CD14-positive monocyte (primary cell): ENCODE data around the gene ZNF221. TPM values are rescaled to one million over a fixed set of nuclear protein-coding genes. Genes with fewer than 3 reads are reported as not detected.

ENCODE experiments used
- DNase-seq, 3 donors: peaks; one replicate each; pipeline ENCODE4 v3.0.0-alpha.2; 2011 to 2022
- H2AFZ ChIP-seq: 2 replicates; pipeline ENCODE4 v1.6.0; 2012; ENCODE audit warnings: mild to moderate bottlenecking, low read depth, low read length, inconsistent platforms; ENCODE audit not compliant: insufficient read depth, poor library complexity, severe bottlenecking
- H3K27ac ChIP-seq, 2 donors: 1 replicate in 1 of 2; 2 replicates in 1 of 2; pipeline ENCODE4 v1.5.1; 2012 to 2013; ENCODE audit warnings: low read length in 2 of 2, control low read depth in 1 of 2, inconsistent platforms in 1 of 2, low read depth in 1 of 2, mild to moderate bottlenecking in 1 of 2
- H3K27me3 ChIP-seq, 2 donors: one replicate each; pipeline versions ENCODE4 v1.6.0 to v1.6.1; 2011 to 2013; ENCODE audit warnings: low read length in 2 of 2; ENCODE audit not compliant: control insufficient read depth in 2 of 2, insufficient read depth in 2 of 2
- H3K36me3 ChIP-seq, 2 donors: replicated peaks in 1 of 2; 1 replicate in 1 of 2; 2 replicates in 1 of 2; pipeline versions ENCODE4 v1.5.1 to v1.6.1; 2012 to 2013; ENCODE audit warnings: low read length in 2 of 2, control low read depth in 1 of 2, inconsistent platforms in 1 of 2, mild to moderate bottlenecking in 1 of 2; ENCODE audit not compliant: insufficient read depth in 2 of 2, control insufficient read depth in 1 of 2
- H3K4me1 ChIP-seq, 2 donors: 1 replicate in 1 of 2; 2 replicates in 1 of 2; pipeline versions ENCODE4 v1.5.1 to v1.6.1; 2012 to 2013; ENCODE audit warnings: low read length in 2 of 2, control low read depth in 1 of 2, inconsistent platforms in 1 of 2, mild to moderate bottlenecking in 1 of 2, moderate library complexity in 1 of 2; ENCODE audit not compliant: insufficient read depth in 2 of 2, control insufficient read depth in 1 of 2
- H3K4me2 ChIP-seq: replicated peaks from 2 replicates; pipeline ENCODE3; 2012; ENCODE audit warnings: low read length, moderate library complexity, mild to moderate bottlenecking; ENCODE audit not compliant: poor library complexity, severe bottlenecking; ENCODE audit errors: extremely low read depth
- H3K4me3 ChIP-seq, 3 experiments: fragments of 200-600 bp in 1 of 3; sonication (generic) in 1 of 3; replicated peaks in 1 of 3; 1 replicate in 2 of 3; 2 replicates in 1 of 3; pipeline ENCODE4 v1.5.1; 2011 to 2013; ENCODE audit warnings: low read length in 3 of 3, mild to moderate bottlenecking in 3 of 3, control low read depth in 2 of 3, low read depth in 2 of 3, inconsistent platforms in 1 of 3, moderate library complexity in 1 of 3
- H3K79me2 ChIP-seq: 2 replicates; pipeline ENCODE4 v1.6.0; 2012; ENCODE audit warnings: mild to moderate bottlenecking, control low read depth, inconsistent platforms, low read length, moderate library complexity; ENCODE audit not compliant: insufficient read depth
- H3K9ac ChIP-seq: 2 replicates; pipeline ENCODE4 v1.6.0; 2017; ENCODE audit warnings: low read length, mild to moderate bottlenecking; ENCODE audit not compliant: insufficient read depth, poor library complexity, severe bottlenecking
- H3K9me3 ChIP-seq, 2 donors: replicated peaks in 1 of 2; 1 replicate in 1 of 2; 2 replicates in 1 of 2; pipeline versions ENCODE4 v1.5.1 to v1.6.1; 2012 to 2013; ENCODE audit warnings: low read length in 2 of 2, control low read depth in 1 of 2; ENCODE audit not compliant: control insufficient read depth in 1 of 2, insufficient read depth in 1 of 2
- H4K20me1 ChIP-seq: 2 replicates; pipeline ENCODE4 v1.6.0; 2012; ENCODE audit warnings: mild to moderate bottlenecking, low read length, control low read depth, moderate library complexity; ENCODE audit not compliant: insufficient read depth
- H3K27ac Mint-ChIP-seq, 7 donors: one replicate each; pipeline ENCODE4 v1.8.0; 2020; ENCODE audit warnings: mild to moderate bottlenecking in 7 of 7, mixed read lengths in 7 of 7, moderate library complexity in 6 of 7, inconsistent platforms in 2 of 7
- H3K27me3 Mint-ChIP-seq, 3 donors: one replicate each; pipeline ENCODE4 v1.8.0; 2021 to 2022; ENCODE audit warnings: low read depth in 3 of 3, mild to moderate bottlenecking in 3 of 3, mixed read lengths in 3 of 3, moderate library complexity in 3 of 3, inconsistent platforms in 1 of 3
- H3K36me3 Mint-ChIP-seq, 2 donors: one replicate each; pipeline ENCODE4 v1.8.0; 2020; ENCODE audit warnings: mixed read lengths in 2 of 2, inconsistent platforms in 1 of 2, mild to moderate bottlenecking in 1 of 2
- H3K4me1 Mint-ChIP-seq: one replicate; pipeline ENCODE4 v1.8.0; 2020; ENCODE audit warnings: mild to moderate bottlenecking, mixed read lengths
- H3K4me3 Mint-ChIP-seq, 2 donors: one replicate each; pipeline ENCODE4 v1.8.0; 2020; ENCODE audit warnings: mild to moderate bottlenecking in 2 of 2, mixed read lengths in 2 of 2, moderate library complexity in 1 of 2
- H3K9me3 Mint-ChIP-seq, 7 donors: one replicate each; pipeline ENCODE4 v1.8.0; 2020 to 2022; ENCODE audit warnings: mixed read lengths in 7 of 7, mild to moderate bottlenecking in 6 of 7, moderate library complexity in 6 of 7, inconsistent platforms in 2 of 7
- WGBS: methylation state at CpG from one replicate; pipeline ENCODE4 v1.1.5; 2013; ENCODE audit warnings: missing lambda C conversion rate; ENCODE audit not compliant: insufficient coverage; 5-methylcytosine and 5-hydroxymethylcytosine counted together
- intact Hi-C, 2 donors: fragments of 100-400 bp; cut with micrococcal nuclease; formaldehyde crosslinking; loops; one replicate each; pipeline versions ENCODE4 v1.15.0 to v1.15.1; 2023
- polyA plus RNA-seq, 3 donors: library from polyadenylated mRNA; depleted of rRNA in 1 of 3; unstranded in 2 of 3; stranded (reverse) in 1 of 3; fragments of 300-500 nt in 2 of 3; fragments of >200 nt in 1 of 3; fragmentation: Illumina TruSeq in 2 of 3; gene quantifications; 1 replicate in 2 of 3; 2 replicates in 1 of 3; pipeline ENCODE4 v1.2.3, GENCODE V29; 2012 to 2021
- TF ChIP-seq, protein P1 (sequence below): fragments of 200-600 bp; IDR thresholded peaks from one replicate; pipeline ENCODE4 v1.8.0; 2022; ENCODE audit warnings: antibody characterized with exemption, mild to moderate bottlenecking

Gene ZNF221
- polyA plus RNA-seq, 3 donors: 0.13 to 0.29 TPM; not detected in 1

DNA sequence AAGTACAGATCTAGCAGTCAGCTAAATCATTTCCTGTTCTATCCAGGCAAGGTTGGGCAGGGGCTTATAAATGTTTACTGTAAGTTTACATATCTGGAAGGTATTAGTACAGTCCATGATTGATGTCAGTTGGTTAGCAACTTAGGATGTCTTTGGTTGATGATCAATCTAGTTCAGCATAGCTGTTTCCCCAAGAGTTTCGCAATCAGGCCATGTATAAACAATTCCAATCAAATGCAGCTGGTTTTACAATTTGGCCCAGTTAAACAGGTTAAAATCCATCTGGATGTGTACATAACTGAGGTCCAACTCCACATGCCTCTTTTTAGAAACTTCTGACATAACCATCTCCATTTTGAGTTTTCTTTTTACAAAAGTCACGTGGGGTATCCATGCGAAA, 6.9 kb downstream of the ZNF221 start:
- Histone ChIP-seq H3K27ac (no peak overlapping the region), H3K36me3 (no peaks in the 10 kb centered on the region), H2AFZ (no peak overlapping the region), H3K4me1 (no peaks in the 10 kb centered on the region), H4K20me1 (no peaks in the 10 kb centered on the region), H3K9me3 (peaks cover 43 to 93% of the 10 kb centered on the region in 2 donors), H3K4me2 (no peak overlapping the region), H3K4me3 (no peak overlapping the region), H3K79me2 (no peaks in the 10 kb centered on the region), H3K27me3 (no peaks in the 10 kb centered on the region), H3K9ac (no peak overlapping the region)
- TF ChIP-seq, protein P1, sequence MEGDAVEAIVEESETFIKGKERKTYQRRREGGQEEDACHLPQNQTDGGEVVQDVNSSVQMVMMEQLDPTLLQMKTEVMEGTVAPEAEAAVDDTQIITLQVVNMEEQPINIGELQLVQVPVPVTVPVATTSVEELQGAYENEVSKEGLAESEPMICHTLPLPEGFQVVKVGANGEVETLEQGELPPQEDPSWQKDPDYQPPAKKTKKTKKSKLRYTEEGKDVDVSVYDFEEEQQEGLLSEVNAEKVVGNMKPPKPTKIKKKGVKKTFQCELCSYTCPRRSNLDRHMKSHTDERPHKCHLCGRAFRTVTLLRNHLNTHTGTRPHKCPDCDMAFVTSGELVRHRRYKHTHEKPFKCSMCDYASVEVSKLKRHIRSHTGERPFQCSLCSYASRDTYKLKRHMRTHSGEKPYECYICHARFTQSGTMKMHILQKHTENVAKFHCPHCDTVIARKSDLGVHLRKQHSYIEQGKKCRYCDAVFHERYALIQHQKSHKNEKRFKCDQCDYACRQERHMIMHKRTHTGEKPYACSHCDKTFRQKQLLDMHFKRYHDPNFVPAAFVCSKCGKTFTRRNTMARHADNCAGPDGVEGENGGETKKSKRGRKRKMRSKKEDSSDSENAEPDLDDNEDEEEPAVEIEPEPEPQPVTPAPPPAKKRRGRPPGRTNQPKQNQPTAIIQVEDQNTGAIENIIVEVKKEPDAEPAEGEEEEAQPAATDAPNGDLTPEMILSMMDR: no peak
- peaks cover 0 to 8% of the 10 kb centered on the region in 2 donors for H3K36me3 Mint-ChIP-seq
- no peaks in the 10 kb centered on the region for H3K27me3 Mint-ChIP-seq
- H3K4me3 Mint-ChIP-seq: no peak overlapping the region
- DNase-seq: no peak
- no peak overlapping the region for H3K27ac Mint-ChIP-seq
- no peaks in the 10 kb centered on the region for H3K4me1 Mint-ChIP-seq
- WGBS: 100% methylated on average over 3 of the region's 3 CpGs
- peaks cover 38 to 86% (median 62%) of the 10 kb centered on the region in 7 donors for H3K9me3 Mint-ChIP-seq
- intact Hi-C loops: no loop called here

DNA sequence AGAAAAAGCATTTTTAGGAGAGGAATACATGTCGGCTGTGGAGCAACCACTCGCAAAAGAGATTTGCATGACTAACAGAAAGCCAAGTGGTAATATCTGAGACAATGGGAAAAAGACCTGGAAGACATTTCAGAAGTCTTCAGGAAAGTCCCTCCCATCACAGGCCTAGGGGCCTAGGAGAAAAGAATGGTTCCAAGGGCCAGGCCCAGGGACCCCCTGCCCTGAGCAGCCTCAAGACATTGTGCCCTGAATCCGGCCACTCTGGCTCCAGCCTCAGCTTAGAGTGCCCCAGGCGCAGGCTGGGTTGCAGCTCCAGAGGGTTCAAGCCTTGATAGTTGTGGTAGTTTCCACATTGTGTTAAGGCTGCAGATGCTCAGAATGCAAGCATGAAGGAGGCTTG, 9.4 kb downstream of the ZNF221 start:
- Mint-ChIP-seq H3K4me1 (no peaks in the 10 kb centered on the region), H3K27me3 (no peaks in the 10 kb centered on the region), H3K9me3 (peaks cover 28 to 80% (median 51%) of the 10 kb centered on the region in 7 donors), H3K27ac (no peak overlapping the region), H3K36me3 (peaks cover 8 to 19% of the 10 kb centered on the region in 2 donors), H3K4me3 (no peak overlapping the region)
- 97% methylated on average over 3 of the region's 4 CpGs for WGBS
- TF ChIP-seq, protein P1: no peak
- H3K9me3 ChIP-seq: peaks cover 31 to 90% of the 10 kb centered on the region in 2 donors
- no peak overlapping the region for H3K4me2 ChIP-seq
- intact Hi-C loops: no loop called here
- no peak overlapping the region for H2AFZ ChIP-seq
- no peaks in the 10 kb centered on the region for H3K27me3 ChIP-seq
- no peak overlapping the region for H3K9ac ChIP-seq
- no peak overlapping the region for H3K4me3 ChIP-seq
- no peaks in the 10 kb centered on the region for H3K4me1 ChIP-seq
- H3K27ac ChIP-seq: no peak overlapping the region
- H3K36me3 ChIP-seq: peaks cover 2 to 13% of the 10 kb centered on the region in 2 donors
- no peaks in the 10 kb centered on the region for H4K20me1 ChIP-seq
- DNase-seq: no peak
- H3K79me2 ChIP-seq: no peaks in the 10 kb centered on the region
